Ovary (tissue), 3 donors: ENCODE measurements around the gene EVI5.

Experiments
- EP300 ChIP-seq: sonication (generic); formaldehyde crosslinking; IDR thresholded peaks from one replicate; pipeline ENCODE4 v1.6.1; 2017; ENCODE audit warnings: antibody characterized with exemption
- POLR2A ChIP-seq: fragments of 450-650 bp; IDR thresholded peaks from one replicate; pipeline ENCODE4 v1.6.1; 2017; ENCODE audit warnings: antibody characterized with exemption, mild to moderate bottlenecking, moderate library complexity
- TF ChIP-seq, protein P1 (sequence below), 3 donors: fragments of 450-650 bp in 2 of 3; fragments of 200-600 bp in 1 of 3; IDR thresholded peaks; one replicate each; pipeline versions ENCODE4 v1.5.1 to v1.8.0; 2016 to 2022; ENCODE audit warnings: antibody characterized with exemption in 3 of 3, mild to moderate bottlenecking in 1 of 3
- donor health status: DM: no; HTN: no; CAD: no.

DNA sequence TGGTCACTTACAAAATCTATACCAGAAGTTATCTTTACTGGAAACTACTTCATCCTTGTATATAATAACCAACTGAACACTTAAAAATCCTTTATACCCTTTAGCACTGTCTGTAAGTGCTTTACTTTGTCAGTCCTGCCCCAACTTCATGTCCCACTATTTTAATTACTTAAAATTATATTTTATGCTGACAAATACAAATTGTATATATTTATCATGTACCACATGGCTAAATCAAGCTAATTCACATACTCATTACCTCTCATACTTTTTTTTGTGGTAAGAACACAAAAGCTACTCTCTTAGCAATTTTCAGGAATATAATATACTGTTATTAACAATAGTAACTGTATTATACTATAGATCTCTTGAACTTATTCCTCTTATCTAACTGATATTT is 63.0 kb downstream of the EVI5 start:
- no peak for TF ChIP-seq POLR2A
- TF ChIP-seq, protein P1, sequence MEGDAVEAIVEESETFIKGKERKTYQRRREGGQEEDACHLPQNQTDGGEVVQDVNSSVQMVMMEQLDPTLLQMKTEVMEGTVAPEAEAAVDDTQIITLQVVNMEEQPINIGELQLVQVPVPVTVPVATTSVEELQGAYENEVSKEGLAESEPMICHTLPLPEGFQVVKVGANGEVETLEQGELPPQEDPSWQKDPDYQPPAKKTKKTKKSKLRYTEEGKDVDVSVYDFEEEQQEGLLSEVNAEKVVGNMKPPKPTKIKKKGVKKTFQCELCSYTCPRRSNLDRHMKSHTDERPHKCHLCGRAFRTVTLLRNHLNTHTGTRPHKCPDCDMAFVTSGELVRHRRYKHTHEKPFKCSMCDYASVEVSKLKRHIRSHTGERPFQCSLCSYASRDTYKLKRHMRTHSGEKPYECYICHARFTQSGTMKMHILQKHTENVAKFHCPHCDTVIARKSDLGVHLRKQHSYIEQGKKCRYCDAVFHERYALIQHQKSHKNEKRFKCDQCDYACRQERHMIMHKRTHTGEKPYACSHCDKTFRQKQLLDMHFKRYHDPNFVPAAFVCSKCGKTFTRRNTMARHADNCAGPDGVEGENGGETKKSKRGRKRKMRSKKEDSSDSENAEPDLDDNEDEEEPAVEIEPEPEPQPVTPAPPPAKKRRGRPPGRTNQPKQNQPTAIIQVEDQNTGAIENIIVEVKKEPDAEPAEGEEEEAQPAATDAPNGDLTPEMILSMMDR (IDR thresholded peaks at IDR 0.05), result no peak
- TF ChIP-seq EP300, result no peak
